Measurements from ENCODE around the gene EXPH5. TPM values are rescaled to one million over a fixed set of nuclear protein-coding genes. Genes with fewer than 3 reads are reported as not detected.
"Not testable (repeated sequence)": the region's sequence is repeated elsewhere in the genome, so short reads cannot be mapped to it uniquely, and the experiment has no call there.

Gene EXPH5, protein sequence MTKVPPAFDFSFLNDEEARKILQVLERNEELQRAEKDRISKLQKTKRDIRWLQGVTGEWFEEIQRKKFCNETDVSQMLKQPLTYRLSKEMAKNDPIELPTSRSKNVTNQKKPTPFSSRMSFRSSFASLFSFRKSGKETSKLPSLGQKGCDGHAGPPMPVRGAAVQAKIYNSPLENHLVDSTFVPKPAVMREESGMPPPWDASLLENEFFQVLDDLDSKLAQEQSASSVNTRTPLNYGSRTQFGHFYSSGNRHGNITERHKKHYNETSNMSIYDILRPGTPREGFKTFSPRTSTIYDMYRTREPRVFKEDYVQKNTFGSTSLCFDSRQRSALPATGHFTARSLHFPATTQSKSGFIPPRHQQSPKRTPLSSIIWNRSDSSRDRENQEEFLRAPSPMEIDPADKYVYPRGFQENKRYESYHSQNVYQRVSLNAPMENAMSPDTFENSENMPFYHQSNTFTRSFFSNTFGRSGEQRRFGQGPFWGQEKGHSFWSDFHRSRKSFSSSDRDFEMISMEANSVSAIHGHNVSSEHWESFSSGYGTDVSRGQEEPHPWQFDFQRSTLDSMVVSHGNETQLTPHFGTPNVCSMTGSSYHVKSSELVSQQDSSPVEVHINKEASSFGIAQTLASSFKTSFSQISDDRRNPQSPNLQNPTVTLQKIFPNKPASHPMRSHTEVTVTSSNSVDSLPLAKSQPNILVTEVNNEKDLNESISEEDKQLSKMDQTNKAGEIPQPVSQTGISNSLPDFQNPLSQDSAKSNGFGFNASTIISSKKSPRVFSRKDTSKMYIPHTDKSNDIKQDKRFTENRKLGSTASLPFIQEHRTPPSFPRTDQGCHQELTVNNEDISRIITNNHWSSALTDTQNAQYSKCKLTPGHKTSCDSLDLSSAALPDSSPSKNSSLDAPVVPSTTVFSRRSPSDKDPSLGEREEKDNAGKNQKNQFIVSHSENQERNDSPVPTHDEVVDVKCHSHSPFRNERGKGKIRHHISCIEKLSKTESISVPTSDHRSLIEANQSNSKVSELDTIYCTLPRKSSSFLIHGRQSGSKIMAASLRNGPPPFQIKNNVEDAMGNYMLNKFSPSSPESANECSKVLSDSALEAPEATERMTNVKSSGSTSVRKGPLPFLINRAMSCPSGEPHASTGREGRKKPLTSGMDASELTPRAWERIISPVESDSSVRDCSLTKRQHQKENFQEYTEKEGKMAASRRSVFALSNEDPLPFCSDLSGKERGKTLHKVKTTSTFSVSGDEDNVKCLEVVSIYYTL (N-terminal part only)
- 0.05 TPM in 1 of 2 replicates, not detected in the other for total RNA-seq (2014; rRNA removed; shearing (Covaris generic))

DNA sequence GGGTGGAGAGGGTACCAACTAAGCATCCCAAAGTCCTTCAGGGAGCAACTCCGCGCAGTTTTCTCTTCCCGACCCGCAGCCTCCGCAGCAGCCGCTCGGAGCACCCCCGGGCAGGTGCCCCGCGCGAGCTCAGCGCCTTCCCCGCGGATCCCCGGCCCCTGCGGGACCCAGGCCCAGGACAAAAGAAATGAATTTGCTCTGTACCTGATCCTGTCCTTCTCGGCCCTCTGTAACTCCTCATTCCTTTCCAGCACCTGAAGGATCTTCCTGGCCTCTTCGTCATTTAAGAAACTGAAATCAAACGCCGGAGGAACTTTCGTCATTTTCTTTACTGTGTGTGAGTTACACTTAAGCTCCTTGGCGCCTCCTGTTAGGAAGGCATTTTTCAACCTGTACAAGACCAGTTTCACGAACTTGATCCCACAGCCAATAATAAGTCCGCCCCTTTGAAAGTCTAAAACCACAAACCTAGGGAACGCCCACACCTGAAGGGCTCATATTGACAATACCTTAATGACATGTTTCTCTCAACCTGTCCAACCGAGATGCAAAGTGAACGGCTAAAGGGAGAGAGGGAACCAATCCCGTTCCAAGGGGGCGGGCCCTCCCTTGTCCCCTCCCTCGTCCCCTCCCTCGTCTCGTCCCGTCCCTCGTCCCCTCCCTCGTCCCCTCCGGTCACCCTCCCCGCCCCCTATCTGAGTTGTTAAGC lies at the start of gene EXPH5:
EXPH5 (minus strand) TSS at position 555 of the 709 bp plus-strand sequence; CDS start at position 323, 232 bp downstream.
- Histone ChIP-seq H3K4me1 (replicated peaks) (no peaks in the 10 kb centered on the region; the same call in 1 of the 2 replicates), H3K27ac (no peak within 1 kb of the TSS), H3K27me3 (replicated peaks) (no peaks in the 10 kb centered on the region), H3K4me3 (peak within 1 kb of the TSS; percentile 37), H3K36me3 (no peaks in the 10 kb centered on the region), H3K9me3 (replicated peaks) (no peaks in the 10 kb centered on the region)
- peak; percentile 14 to 45 for DNase-seq (ENCODE audit: low read depth in 1 of 2, low spot score in 2 of 2)

DNA sequence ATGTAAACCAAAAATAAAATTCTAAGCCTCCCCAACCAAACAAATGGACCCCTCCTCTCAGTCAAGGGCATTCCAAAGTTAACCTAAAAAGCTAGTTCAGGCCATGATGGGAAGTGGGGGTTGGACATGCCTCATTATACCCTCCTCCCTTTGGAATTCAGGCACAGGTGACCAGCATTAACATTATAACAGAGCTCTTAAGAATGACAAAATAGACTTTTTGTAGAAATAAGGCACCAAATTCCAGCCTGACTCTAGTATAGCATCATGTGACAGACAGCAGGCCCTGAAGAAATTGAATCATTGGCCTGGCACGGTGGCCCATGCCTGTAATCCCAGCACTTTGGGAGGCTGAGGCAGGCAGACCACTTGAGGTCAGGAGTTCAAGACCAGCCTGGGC lies 48.2 kb upstream of the EXPH5 start:
- not testable (repeated sequence) for H3K27ac ChIP-seq; DNase-seq (ENCODE audit: low read depth in 1 of 2, low spot score in 2 of 2); H3K4me1 ChIP-seq (replicated peaks); H3K4me3 ChIP-seq; H3K9me3 ChIP-seq (replicated peaks); H3K27me3 ChIP-seq (replicated peaks); H3K36me3 ChIP-seq

DNA sequence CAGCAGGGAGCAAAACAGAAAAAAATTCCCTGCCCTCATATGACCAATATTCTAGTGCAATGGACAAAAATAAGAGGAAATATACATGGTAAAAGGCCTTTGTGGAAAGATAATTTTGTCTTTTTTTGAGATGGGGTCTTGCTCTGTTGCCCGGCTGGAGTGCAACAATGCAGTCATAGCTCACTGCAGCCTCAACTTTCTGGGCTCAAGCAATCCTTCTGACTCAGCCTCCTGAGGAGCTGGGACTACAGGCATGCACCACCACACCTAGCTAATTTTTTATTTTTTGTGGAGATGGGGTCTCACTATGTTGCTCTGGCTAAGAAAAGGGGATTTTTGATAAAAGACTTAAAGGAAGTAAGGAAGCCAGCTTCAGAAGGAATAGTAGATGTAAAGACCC lies 45.6 kb upstream of the EXPH5 start:
- no peak overlapping the region for H3K4me3 ChIP-seq
- H3K36me3 ChIP-seq, result no peaks in the 10 kb centered on the region
- H3K27me3 ChIP-seq (replicated peaks), result no peaks in the 10 kb centered on the region
- no peaks in the 10 kb centered on the region for H3K9me3 ChIP-seq (replicated peaks)
- H3K4me1 ChIP-seq (replicated peaks), result no peaks in the 10 kb centered on the region
- H3K27ac ChIP-seq, result no peak overlapping the region
- no peak for DNase-seq (ENCODE audit: low read depth in 1 of 2, low spot score in 2 of 2)

DNA sequence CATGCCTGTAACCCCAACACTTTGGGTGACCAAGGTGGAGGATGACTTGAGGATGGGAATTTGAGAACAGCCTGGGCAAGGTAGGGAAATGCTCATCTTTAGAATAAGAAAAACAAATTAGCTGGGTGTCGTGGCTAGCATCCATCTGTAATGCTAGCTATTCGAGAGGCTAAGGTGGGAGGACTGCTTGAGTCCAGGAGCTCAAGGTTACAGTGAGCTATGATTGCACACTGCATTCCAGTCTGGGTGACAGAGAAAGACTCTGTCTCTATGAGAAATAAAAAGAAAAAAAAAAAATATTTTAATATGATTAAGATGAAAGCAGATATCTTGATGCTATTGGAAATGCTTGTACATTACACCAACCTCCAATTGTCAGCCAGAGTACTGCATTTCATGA lies 42.7 kb upstream of the EXPH5 start:
- no peaks in the 10 kb centered on the region for H3K27me3 ChIP-seq (replicated peaks)
- H3K4me1 ChIP-seq (replicated peaks), result no peaks in the 10 kb centered on the region
- no peak overlapping the region for H3K4me3 ChIP-seq
- H3K9me3 ChIP-seq (replicated peaks), result no peaks in the 10 kb centered on the region
- H3K36me3 ChIP-seq, result no peaks in the 10 kb centered on the region
- no peak for DNase-seq (ENCODE audit: low read depth in 1 of 2, low spot score in 2 of 2)
- H3K27ac ChIP-seq, result no peak overlapping the region

DNA sequence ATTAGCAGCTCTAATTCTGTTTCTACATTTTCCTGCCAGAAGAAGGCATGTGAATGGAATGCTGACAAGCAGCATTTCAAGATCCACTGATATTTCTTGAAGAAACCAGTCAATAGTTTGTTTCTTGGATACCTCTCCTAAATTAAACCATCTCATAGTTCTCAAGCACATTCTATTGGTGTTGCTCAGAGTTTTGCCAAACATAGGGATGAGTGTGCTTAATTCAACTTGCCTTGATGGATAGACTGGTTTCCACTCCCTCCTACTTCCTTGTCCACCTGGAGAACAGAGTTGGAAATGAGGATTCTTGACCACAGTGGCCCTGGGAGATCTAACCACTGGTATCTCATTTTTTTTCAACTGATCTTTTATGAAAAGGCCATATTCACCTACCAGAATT lies 41.5 kb upstream of the EXPH5 start:
- Histone ChIP-seq H3K36me3 (no peaks in the 10 kb centered on the region), H3K27me3 (replicated peaks) (no peaks in the 10 kb centered on the region)
- DNase-seq (ENCODE audit: low read depth in 1 of 2, low spot score in 2 of 2), result no peak

DNA sequence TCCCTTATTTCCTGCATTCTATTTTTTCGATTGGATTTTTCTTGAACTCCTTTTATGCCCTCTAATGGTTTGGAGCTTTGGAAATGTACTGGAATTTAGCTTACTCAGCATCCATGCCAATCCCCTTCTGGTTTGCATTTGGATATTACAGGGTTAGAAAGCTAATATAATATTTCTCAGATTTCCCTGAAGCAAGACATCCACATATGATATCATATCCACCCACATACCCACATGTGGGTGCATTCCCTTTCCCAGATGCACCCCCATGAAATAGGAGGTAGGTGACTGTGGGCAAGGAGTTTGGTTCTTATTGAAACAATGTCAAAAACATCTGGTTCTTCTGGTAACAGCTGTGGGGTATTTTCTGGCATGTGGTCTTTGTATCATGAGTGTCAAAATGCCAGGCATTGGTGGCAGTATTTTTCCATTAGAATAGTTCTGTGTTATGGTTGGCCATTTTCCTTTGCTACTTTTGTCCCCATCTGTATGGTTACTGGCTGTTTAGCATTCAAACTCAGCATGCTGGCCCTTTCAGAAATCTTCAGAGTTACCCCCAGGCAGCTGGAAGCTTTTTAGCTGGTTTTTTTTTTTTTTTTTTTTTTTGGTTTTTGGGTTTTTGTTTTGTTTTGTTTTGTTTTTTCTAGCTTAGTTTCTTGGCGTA lies 38.6 kb upstream of the EXPH5 start:
- H3K4me1 ChIP-seq (replicated peaks), result no peaks in the 10 kb centered on the region
- H3K36me3 ChIP-seq, result no peaks in the 10 kb centered on the region
- no peak overlapping the region for H3K4me3 ChIP-seq
- no peaks in the 10 kb centered on the region for H3K27me3 ChIP-seq (replicated peaks)
- no peak for DNase-seq (ENCODE audit: low read depth in 1 of 2, low spot score in 2 of 2)
- no peak overlapping the region for H3K27ac ChIP-seq
- no peaks in the 10 kb centered on the region for H3K9me3 ChIP-seq (replicated peaks)

More for the DNA sequence above, 41.5 kb upstream of the EXPH5 start:
- Histone ChIP-seq H3K9me3 (replicated peaks) (no peaks in the 10 kb centered on the region), H3K27ac (no peak overlapping the region), H3K4me3 (no peak overlapping the region), H3K4me1 (replicated peaks) (no peaks in the 10 kb centered on the region)

DNA sequence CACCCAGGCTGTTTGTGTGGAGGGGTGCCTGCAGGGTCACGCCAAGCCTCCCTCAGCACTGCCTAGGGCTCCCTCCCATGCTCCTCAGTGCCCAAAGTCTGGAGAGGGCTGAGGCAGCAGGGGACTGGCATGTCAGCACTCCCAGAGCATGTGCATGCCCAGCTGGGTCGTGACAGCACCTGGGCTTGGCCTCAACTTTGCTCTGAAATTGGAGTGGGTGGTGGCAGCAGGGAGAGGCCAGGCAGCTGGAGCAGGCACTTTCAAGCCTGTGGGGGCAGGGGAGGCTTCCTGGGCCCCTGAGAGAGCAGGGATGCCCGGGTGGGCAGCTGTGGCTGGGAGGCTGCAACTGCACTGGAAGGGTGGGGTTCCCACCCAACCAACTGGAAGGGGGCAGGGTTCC lies 35.7 kb upstream of the EXPH5 start:
- DNase-seq (ENCODE audit: low read depth in 1 of 2, low spot score in 2 of 2), result no peak
- no peaks in the 10 kb centered on the region for H3K4me1 ChIP-seq (replicated peaks)
- no peak overlapping the region for H3K27ac ChIP-seq
- no peak overlapping the region for H3K4me3 ChIP-seq
- H3K27me3 ChIP-seq (replicated peaks), result no peaks in the 10 kb centered on the region
- H3K9me3 ChIP-seq (replicated peaks), result no peaks in the 10 kb centered on the region
- H3K36me3 ChIP-seq, result no peaks in the 10 kb centered on the region

DNA sequence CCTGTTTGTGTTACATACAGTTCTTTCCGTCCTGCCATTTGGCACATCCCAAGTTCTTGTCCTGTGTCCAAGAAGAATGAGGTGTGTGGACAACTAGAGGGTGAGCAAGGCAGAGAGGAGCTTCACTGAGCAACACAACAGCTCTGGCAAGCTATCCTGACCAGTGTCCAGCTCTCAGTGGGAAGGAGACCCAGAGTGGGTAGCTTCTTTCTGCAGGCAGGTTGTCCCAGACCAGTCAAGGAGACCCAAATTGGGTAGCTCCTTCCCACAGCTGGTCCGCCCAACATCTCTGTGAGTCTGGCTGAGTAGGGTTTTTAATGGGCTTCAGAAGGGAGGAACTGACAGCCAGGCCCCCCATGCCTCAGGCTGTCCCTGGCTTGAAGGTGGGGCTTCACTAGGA lies 35.2 kb upstream of the EXPH5 start:
- Histone ChIP-seq H3K27ac (no peak overlapping the region), H3K36me3 (no peaks in the 10 kb centered on the region), H3K4me1 (replicated peaks) (no peaks in the 10 kb centered on the region), H3K27me3 (replicated peaks) (no peaks in the 10 kb centered on the region), H3K9me3 (replicated peaks) (no peaks in the 10 kb centered on the region), H3K4me3 (no peak overlapping the region)
- DNase-seq (ENCODE audit: low read depth in 1 of 2, low spot score in 2 of 2), result no peak

DNA sequence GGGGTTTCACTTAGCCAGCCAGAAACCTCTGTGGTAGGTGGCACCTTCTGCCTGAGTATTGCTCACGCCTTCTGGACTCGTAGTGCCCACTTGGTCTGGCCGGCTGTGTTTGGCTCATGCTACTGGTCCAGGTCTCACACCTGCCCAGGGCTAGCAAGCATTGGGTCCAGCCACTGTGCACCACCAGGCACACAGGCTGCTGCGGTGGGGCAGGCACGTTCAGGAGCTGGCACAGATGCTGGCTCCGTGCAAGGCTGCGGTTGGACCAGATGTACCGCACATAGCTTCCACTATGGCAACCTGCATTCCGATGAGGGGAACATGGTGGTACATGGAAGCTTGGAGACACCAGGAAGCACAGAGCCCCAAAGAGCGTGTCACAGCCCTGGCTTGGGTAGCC lies 34.8 kb upstream of the EXPH5 start:
- DNase-seq (ENCODE audit: low read depth in 1 of 2, low spot score in 2 of 2), result no peak
- no peaks in the 10 kb centered on the region for H3K4me1 ChIP-seq (replicated peaks)
- no peaks in the 10 kb centered on the region for H3K9me3 ChIP-seq (replicated peaks)
- H3K4me3 ChIP-seq, result no peak overlapping the region
- H3K36me3 ChIP-seq, result no peaks in the 10 kb centered on the region
- H3K27ac ChIP-seq, result no peak overlapping the region
- no peaks in the 10 kb centered on the region for H3K27me3 ChIP-seq (replicated peaks)

DNA sequence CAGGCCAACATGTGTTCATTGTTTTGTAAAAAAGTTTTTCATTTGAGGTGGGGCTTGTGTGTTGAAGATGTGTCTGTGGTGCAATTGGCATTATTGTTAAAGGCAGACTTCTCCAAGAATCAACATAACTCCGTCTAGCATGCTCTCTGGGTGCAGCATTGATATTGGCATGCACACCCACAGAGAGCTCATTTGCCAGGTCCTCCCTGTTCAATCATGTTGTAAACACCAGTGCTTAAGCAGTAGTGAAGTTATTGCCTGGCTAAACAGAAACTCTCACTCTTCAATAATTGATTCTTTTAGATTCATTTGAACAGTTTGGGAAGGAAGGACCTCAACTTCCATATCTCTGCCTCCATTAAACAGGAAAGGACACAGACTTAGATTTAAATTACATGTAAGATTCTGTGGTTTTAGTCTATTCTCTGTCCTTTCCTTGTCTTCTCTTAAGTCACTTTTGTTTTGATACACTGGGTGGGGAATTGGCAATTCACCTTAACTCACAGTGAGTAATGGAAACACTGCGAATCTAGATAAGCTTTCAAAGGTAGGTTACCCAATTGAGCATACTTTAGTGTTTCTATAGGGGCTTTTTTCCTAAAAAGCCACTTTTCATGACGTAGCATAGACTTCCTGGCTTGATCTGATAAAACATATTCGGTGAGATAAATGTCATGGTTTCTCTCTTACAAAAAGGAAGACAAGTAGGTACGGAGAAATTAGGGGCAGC lies 30.8 kb upstream of the EXPH5 start:
- no peaks in the 10 kb centered on the region for H3K9me3 ChIP-seq (replicated peaks)
- H3K27ac ChIP-seq, result no peak overlapping the region
- DNase-seq (ENCODE audit: low read depth in 1 of 2, low spot score in 2 of 2), result no peak
- no peak overlapping the region for H3K4me3 ChIP-seq
- no peaks in the 10 kb centered on the region for H3K27me3 ChIP-seq (replicated peaks)
- no peaks in the 10 kb centered on the region for H3K4me1 ChIP-seq (replicated peaks)
- H3K36me3 ChIP-seq, result no peaks in the 10 kb centered on the region

DNA sequence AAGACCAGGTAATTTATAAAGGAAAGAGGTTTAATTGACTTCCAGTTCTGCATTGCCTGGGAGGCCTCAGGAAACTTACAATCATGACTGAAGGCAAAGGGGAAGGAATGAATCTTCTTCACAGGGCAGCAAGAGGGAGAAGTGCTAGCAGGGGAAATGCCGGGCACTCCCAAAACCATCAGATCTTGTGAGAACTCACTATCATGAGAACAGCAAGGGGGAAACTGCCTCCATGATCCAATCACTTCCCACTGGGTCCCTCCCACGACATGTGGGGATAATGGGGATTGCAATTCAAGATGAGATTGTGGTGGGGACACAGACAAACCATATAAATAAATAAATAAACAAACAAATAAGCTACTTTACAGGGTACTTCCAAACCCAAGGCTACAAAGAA lies 28.8 kb upstream of the EXPH5 start:
- no peak overlapping the region for H3K27ac ChIP-seq
- no peaks in the 10 kb centered on the region for H3K36me3 ChIP-seq
- H3K27me3 ChIP-seq (replicated peaks), result no peaks in the 10 kb centered on the region
- H3K4me3 ChIP-seq, result no peak overlapping the region
- H3K9me3 ChIP-seq (replicated peaks), result no peaks in the 10 kb centered on the region
- DNase-seq (ENCODE audit: low read depth in 1 of 2, low spot score in 2 of 2), result no peak
- no peaks in the 10 kb centered on the region; the same call in 1 of the 2 replicates for H3K4me1 ChIP-seq (replicated peaks)
